ENCODE measurements around the gene EMID1. TPM values are rescaled to one million over a fixed set of nuclear protein-coding genes. Genes with fewer than 3 reads are reported as not detected.

EMID1 gene
- total RNA-seq, 1 donor from 2014 or later = 6.7 TPM

DNA sequence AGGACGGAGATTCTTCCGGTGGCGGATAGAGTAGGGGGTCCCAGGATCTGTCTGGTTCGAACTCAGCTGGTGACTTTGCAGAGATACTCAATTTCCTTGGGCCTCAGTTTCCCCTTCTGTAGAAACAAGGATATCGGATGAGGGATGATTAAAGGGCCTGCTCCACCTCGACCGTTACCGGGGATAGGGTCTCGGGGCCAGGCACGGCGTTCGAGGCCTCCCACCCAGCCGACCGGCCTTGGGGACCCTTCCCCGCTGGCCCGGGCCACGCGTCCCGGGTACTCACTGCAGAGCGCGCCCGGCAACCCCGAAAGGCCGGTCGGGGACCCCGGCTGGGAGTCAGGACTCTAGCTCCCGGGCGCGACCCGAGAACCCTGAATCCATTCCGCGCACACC, 61.8 kb downstream of the EMID1 start:
- Histone ChIP-seq H3K9me3 (ENCODE audit: low read depth) (no peaks in the 10 kb centered on the region), H3F3A (ENCODE audit: low read depth) (peaks cover 12% of the 10 kb centered on the region), H3K4me2 (peak overlapping the region; percentile 95), H3K27ac (peak overlapping the region; percentile 100), H3K9ac (peak overlapping the region; percentile 100), H3K79me2 (ENCODE audit: low read depth) (peaks cover 66% of the 10 kb centered on the region), H2AFZ (replicated peaks) (peak overlapping the region; percentile 100), H3K36me3 (peaks cover 6% of the 10 kb centered on the region), H4K20me1 (ENCODE audit: low read depth) (peaks cover 40% of the 10 kb centered on the region), H3K27me3 (no peaks in the 10 kb centered on the region), H3K4me1 (peaks cover 30% of the 10 kb centered on the region), H3K4me3 (peak overlapping the region; percentile 89)
- peaks cover 12% of the 10 kb centered on the region for H3K27me3 Mint-ChIP-seq (ENCODE audit: insufficient read depth, low read depth)
- peak overlapping the region; percentile 95 for H3K4me3 Mint-ChIP-seq
- no peaks in the 10 kb centered on the region for H3K9me3 Mint-ChIP-seq
- no peak for DNase-seq (ENCODE audit: low spot score)
- H3K36me3 Mint-ChIP-seq = peaks cover 25% of the 10 kb centered on the region
- peaks cover 46% of the 10 kb centered on the region for H3K4me1 Mint-ChIP-seq
- H3K27ac Mint-ChIP-seq = peak overlapping the region; percentile 99
- TF ChIP-seq EZH2phosphoT487 (IDR thresholded peaks at IDR 0.05) (no peak), CTCF (IDR thresholded peaks at IDR 0.05) (no peak), EZH2 (IDR thresholded peaks at IDR 0.05) (no peak)

GRCh38 chr22:29267858-29268510, 62.3 kb downstream of the EMID1 start, which contains the start of the genes EWSR1 and RHBDD3:
TSS of gene EWSR1 (plus strand) at chr22:29268268. CDS start at chr22:29268337, 69 bp downstream.
TSS of gene RHBDD3 (minus strand) at chr22:29267981. CDS start at chr22:29265626, 2,355 bp downstream.
- Histone ChIP-seq H3K9me3 (ENCODE audit: low read depth) (no peaks in the 10 kb centered on the region), H4K20me1 (ENCODE audit: low read depth) (peaks cover 45% of the 10 kb centered on the region), H2AFZ (replicated peaks) (peak within 1 kb of the TSS; percentile 100), H3F3A (ENCODE audit: low read depth) (peaks cover 12% of the 10 kb centered on the region), H3K4me1 (peaks cover 36% of the 10 kb centered on the region), H3K27me3 (no peaks in the 10 kb centered on the region), H3K36me3 (peaks cover 7% of the 10 kb centered on the region), H3K4me2 (peak within 1 kb of the TSS; percentile 95), H3K79me2 (ENCODE audit: low read depth) (peaks cover 71% of the 10 kb centered on the region), H3K9ac (peak within 1 kb of the TSS; percentile 100), H3K27ac (peak within 1 kb of the TSS; percentile 100), H3K4me3 (peak within 1 kb of the TSS; percentile 89)
- H3K36me3 Mint-ChIP-seq = peaks cover 25% of the 10 kb centered on the region
- TF ChIP-seq CTCF (IDR thresholded peaks at IDR 0.05) = no peak
- TF ChIP-seq EZH2 (IDR thresholded peaks at IDR 0.05) = no peak
- no peak for TF ChIP-seq EZH2phosphoT487 (IDR thresholded peaks at IDR 0.05)
- peak within 1 kb of the TSS; percentile 95 for H3K4me3 Mint-ChIP-seq
- no peaks in the 10 kb centered on the region for H3K9me3 Mint-ChIP-seq
- DNase-seq (ENCODE audit: low spot score) = peak; percentile 97
- peak within 1 kb of the TSS; percentile 99 for H3K27ac Mint-ChIP-seq
- peaks cover 12% of the 10 kb centered on the region for H3K27me3 Mint-ChIP-seq (ENCODE audit: insufficient read depth, low read depth)
- peaks cover 49% of the 10 kb centered on the region for H3K4me1 Mint-ChIP-seq

DNA sequence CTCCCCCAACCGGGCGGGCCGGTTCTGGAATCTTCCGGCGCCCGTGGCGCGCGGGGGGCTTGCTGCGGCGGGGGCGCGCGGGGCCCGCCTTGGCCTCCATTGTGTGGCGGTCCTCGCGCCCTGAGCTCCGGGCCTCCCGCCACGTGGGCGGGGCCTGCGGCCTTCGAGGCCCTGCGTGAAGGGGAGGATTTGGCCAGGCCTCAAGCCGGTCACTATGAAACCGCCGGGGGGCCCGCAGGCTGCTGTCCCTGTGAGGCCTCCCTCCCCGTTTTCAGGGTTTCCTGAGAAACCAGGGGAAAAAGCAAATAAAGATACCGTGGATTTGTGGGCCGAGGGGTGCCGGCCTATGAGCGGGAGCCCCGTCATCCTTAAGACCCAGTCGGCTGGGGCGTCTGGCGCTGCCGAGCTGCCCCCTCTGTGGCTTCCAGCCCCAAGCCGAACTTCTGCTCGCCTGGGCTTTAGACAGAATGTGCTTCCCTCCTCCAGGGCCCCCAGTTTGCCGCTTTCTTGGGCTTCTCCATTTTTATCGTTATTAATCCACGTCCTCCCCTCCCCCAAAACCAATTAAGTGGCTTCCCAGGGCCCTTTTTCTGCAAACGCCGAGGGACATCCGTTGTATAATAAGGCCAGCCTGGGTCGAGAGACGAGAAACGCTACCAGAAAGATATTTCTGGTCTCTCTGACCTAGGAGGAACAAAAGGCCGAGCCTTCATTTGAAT, 63.0 kb downstream of the EMID1 start:
- DNase-seq (ENCODE audit: low spot score) = peak; percentile 86
- Histone ChIP-seq H3K4me3 (peak overlapping the region; percentile 89), H3K4me1 (peaks cover 40% of the 10 kb centered on the region), H3K36me3 (peaks cover 8% of the 10 kb centered on the region), H3K79me2 (ENCODE audit: low read depth) (peaks cover 78% of the 10 kb centered on the region), H4K20me1 (ENCODE audit: low read depth) (peaks cover 52% of the 10 kb centered on the region), H3K9me3 (ENCODE audit: low read depth) (no peaks in the 10 kb centered on the region), H3K27me3 (no peaks in the 10 kb centered on the region), H3K4me2 (peak overlapping the region; percentile 95), H3F3A (ENCODE audit: low read depth) (peaks cover 12% of the 10 kb centered on the region), H3K27ac (peak overlapping the region; percentile 100), H3K9ac (peak overlapping the region; percentile 100), H2AFZ (replicated peaks) (peak overlapping the region; percentile 100)
- H3K27ac Mint-ChIP-seq = peak overlapping the region; percentile 99
- H3K4me3 Mint-ChIP-seq = peak overlapping the region; percentile 95
- H3K27me3 Mint-ChIP-seq (ENCODE audit: insufficient read depth, low read depth) = peaks cover 12% of the 10 kb centered on the region
- peaks cover 54% of the 10 kb centered on the region for H3K4me1 Mint-ChIP-seq
- H3K9me3 Mint-ChIP-seq = no peaks in the 10 kb centered on the region
- TF ChIP-seq EZH2phosphoT487 (IDR thresholded peaks at IDR 0.05) = no peak
- peaks cover 31% of the 10 kb centered on the region for H3K36me3 Mint-ChIP-seq

Data from neural progenitor cell (in vitro differentiated cells).